OCI-LY3 (cell line): ENCODE results near the gene CACNA1E.

Experiments
- H2AFZ ChIP-seq: fragments of 200-600, 300-600 bp; shearing (Covaris generic); 2 replicates; pipeline ENCODE4 v1.6.0; 2014; ENCODE audit warnings: antibody characterized with exemption, low read depth, low read length
- H3K27ac ChIP-seq: fragments of 200-600, 300-600 bp; sonication (generic); 2 replicates; pipeline ENCODE4 v1.5.1; 2014; ENCODE audit warnings: mild to moderate bottlenecking, low read length, moderate library complexity, mixed read lengths
- H3K27me3 ChIP-seq: fragments of 200-600, 300-600 bp; sonication (generic); 2 replicates; pipeline ENCODE4 v1.6.1; 2014; ENCODE audit warnings: low read depth, low read length, mixed read lengths
- H3K36me3 ChIP-seq: fragments of 200-600, 300-600 bp; sonication (generic); replicated peaks from 2 replicates; pipeline ENCODE3; 2014; ENCODE audit warnings: low read depth, low read length, mixed read lengths
- H3K4me1 ChIP-seq: fragments of 300-600, 200-600 bp; sonication (generic); 2 replicates; pipeline ENCODE4 v1.6.1; 2014; ENCODE audit warnings: low read length, mixed read lengths
- H3K4me2 ChIP-seq: fragments of 200-600, 300-600 bp; sonication (generic); 2 replicates; pipeline ENCODE4 v1.6.1; 2014; ENCODE audit warnings: low read length, mixed read lengths
- H3K4me3 ChIP-seq: fragments of 300-600, 200-600 bp; sonication (generic); 2 replicates; pipeline ENCODE4 v1.5.1; 2014; ENCODE audit warnings: antibody characterized with exemption, mild to moderate bottlenecking, low read length, moderate library complexity
- H3K79me2 ChIP-seq: fragments of 300-600, 200-600 bp; shearing (Covaris generic); 2 replicates; pipeline ENCODE4 v1.6.1; 2014; ENCODE audit warnings: mild to moderate bottlenecking, low read length, mixed read lengths
- H3K9ac ChIP-seq: fragments of 300-600, 200-600 bp; shearing (Covaris generic); 2 replicates; pipeline ENCODE4 v1.6.0; 2014; ENCODE audit warnings: mild to moderate bottlenecking, low read length, moderate library complexity
- H3K9me3 ChIP-seq: fragments of 200-600, 300-600 bp; shearing (Covaris generic); 2 replicates; pipeline ENCODE4 v1.6.1; 2014; ENCODE audit warnings: low read length, mixed read lengths; ENCODE audit not compliant: insufficient read depth
- H4K20me1 ChIP-seq: fragments of 200-600, 300-600 bp; sonication (generic); 2 replicates; pipeline ENCODE4 v1.6.1; 2016; ENCODE audit warnings: low read length, mixed read lengths; ENCODE audit not compliant: insufficient read depth
- EZH2phosphoT487 ChIP-seq: fragments of 200-600 bp; shearing (Covaris generic); IDR thresholded peaks from 2 replicates; pipeline ENCODE4 v1.6.1; 2018; ENCODE audit warnings: antibody characterized with exemption, mixed run types, low read depth
- TF ChIP-seq, protein P1 (sequence below): fragments of 200-600, 300-600 bp; sonication (generic); IDR thresholded peaks from 2 replicates; pipeline ENCODE4 v1.5.1; 2014; ENCODE audit warnings: antibody characterized with exemption, low read length, low read depth

Gene CACNA1E

GRCh38 chr1:181458419-181458818 is 24.9 kb upstream of the CACNA1E start:
- TF ChIP-seq, protein P1, sequence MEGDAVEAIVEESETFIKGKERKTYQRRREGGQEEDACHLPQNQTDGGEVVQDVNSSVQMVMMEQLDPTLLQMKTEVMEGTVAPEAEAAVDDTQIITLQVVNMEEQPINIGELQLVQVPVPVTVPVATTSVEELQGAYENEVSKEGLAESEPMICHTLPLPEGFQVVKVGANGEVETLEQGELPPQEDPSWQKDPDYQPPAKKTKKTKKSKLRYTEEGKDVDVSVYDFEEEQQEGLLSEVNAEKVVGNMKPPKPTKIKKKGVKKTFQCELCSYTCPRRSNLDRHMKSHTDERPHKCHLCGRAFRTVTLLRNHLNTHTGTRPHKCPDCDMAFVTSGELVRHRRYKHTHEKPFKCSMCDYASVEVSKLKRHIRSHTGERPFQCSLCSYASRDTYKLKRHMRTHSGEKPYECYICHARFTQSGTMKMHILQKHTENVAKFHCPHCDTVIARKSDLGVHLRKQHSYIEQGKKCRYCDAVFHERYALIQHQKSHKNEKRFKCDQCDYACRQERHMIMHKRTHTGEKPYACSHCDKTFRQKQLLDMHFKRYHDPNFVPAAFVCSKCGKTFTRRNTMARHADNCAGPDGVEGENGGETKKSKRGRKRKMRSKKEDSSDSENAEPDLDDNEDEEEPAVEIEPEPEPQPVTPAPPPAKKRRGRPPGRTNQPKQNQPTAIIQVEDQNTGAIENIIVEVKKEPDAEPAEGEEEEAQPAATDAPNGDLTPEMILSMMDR = no peak
- TF ChIP-seq EZH2phosphoT487 = no peak
- no peak overlapping the region for H2AFZ ChIP-seq
- no peak overlapping the region for H3K4me2 ChIP-seq
- H3K27ac ChIP-seq = no peak overlapping the region
- H3K36me3 ChIP-seq = no peaks in the 10 kb centered on the region
- no peak overlapping the region for H3K4me3 ChIP-seq
- no peaks in the 10 kb centered on the region for H3K4me1 ChIP-seq
- no peaks in the 10 kb centered on the region for H4K20me1 ChIP-seq
- H3K79me2 ChIP-seq = no peaks in the 10 kb centered on the region
- peaks cover 49% of the 10 kb centered on the region for H3K27me3 ChIP-seq
- H3K9ac ChIP-seq = no peak overlapping the region
- no peaks in the 10 kb centered on the region for H3K9me3 ChIP-seq

- no peak for TF ChIP-seq EZH2phosphoT487
- TF ChIP-seq, protein P1 = no peak
- Histone ChIP-seq H3K79me2 (no peaks in the 10 kb centered on the region), H3K36me3 (no peaks in the 10 kb centered on the region), H3K4me3 (no peak overlapping the region), H2AFZ (no peak overlapping the region), H3K4me2 (no peak overlapping the region), H4K20me1 (no peaks in the 10 kb centered on the region), H3K4me1 (no peaks in the 10 kb centered on the region), H3K27ac (no peak overlapping the region), H3K27me3 (peaks cover 54% of the 10 kb centered on the region), H3K9me3 (no peaks in the 10 kb centered on the region), H3K9ac (no peak overlapping the region)
Measured at GRCh38 chr1:181459067-181459466, 24.2 kb upstream of the CACNA1E start.

GRCh38 chr1:181469829-181470228 is 13.5 kb upstream of the CACNA1E start:
- Histone ChIP-seq H3K79me2 (no peaks in the 10 kb centered on the region), H3K9ac (no peak overlapping the region), H3K4me3 (no peak overlapping the region), H2AFZ (no peak overlapping the region), H3K4me1 (peaks cover 3% of the 10 kb centered on the region; the same call in 1 of the 2 replicates), H3K36me3 (no peaks in the 10 kb centered on the region), H4K20me1 (no peaks in the 10 kb centered on the region), H3K9me3 (no peaks in the 10 kb centered on the region), H3K27me3 (peaks cover 36% of the 10 kb centered on the region), H3K27ac (no peak overlapping the region), H3K4me2 (no peak overlapping the region)
- TF ChIP-seq, protein P1 = no peak
- TF ChIP-seq EZH2phosphoT487 = no peak

DNA sequence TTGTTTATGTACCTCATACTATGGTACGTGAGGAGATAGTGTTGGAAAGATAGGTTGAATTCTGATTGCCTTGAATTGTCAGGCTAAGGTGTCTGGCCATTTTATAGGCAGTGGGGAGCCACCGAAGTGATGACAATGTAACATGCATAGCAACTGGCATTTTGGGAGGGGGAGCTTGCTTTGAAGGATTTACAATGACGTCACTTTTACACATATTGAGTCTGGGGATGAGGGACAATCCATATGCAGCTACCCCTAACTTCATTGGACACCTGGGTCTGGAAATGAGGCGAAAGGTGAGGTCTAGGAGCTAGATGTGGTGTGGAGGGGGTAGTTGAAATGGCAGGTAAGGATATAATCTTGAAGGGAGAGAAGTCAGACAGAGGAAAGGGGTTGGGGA is 7.7 kb upstream of the CACNA1E start:
- Histone ChIP-seq H3K9me3 (no peaks in the 10 kb centered on the region), H4K20me1 (no peaks in the 10 kb centered on the region), H3K27me3 (peaks cover 63% of the 10 kb centered on the region), H3K4me3 (no peak overlapping the region), H2AFZ (no peak overlapping the region), H3K79me2 (no peaks in the 10 kb centered on the region), H3K27ac (no peak overlapping the region), H3K36me3 (no peaks in the 10 kb centered on the region), H3K4me1 (no peaks in the 10 kb centered on the region), H3K9ac (no peak overlapping the region), H3K4me2 (no peak overlapping the region)
- no peak for TF ChIP-seq EZH2phosphoT487
- TF ChIP-seq, protein P1 = no peak
